Coronary artery (tissue), 2 donors: Measurements from ENCODE around the gene SPEM1.

Source experiments
- DNase-seq: peaks from one replicate; pipeline ENCODE4 v3.0.0-alpha.2; 2017; ENCODE audit warnings: low spot score
- H3K27ac ChIP-seq, 2 donors: fragments of 200-600 bp; sonication (generic); one replicate each; pipeline ENCODE4 v1.5.1; 2016 to 2019
- H3K4me3 ChIP-seq: fragments of 200-600 bp; sonication (generic); 2 replicates; pipeline ENCODE4 v1.5.1; 2016; ENCODE audit warnings: mild to moderate bottlenecking, moderate library complexity
- CTCF ChIP-seq: fragments of 200-600 bp; sonication (generic); IDR thresholded peaks from one replicate; pipeline ENCODE4 v1.5.1; 2019; ENCODE audit warnings: antibody characterized with exemption

The SPEM1 gene

GRCh38 chr17:7403043-7403726, 16.9 kb upstream of the SPEM1 start:
- TF ChIP-seq CTCF: no peak
- H3K27ac ChIP-seq: peak overlapping the region; percentile 73 to 98
- DNase-seq: no peak
- peak overlapping the region; percentile 90 for H3K4me3 ChIP-seq

DNA sequence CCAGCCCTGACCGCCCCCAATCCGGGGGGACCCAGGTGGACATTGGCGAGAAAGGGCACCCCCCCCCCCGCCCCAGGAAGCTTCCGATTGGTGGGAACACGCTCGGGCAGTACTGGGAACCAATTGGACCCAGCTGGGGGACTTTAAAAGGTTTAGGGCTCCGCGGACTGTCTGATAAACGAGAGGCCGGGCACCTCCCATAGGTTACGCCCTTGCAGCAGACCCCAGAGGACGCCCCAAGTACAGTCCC, 16.5 kb upstream of the SPEM1 start:
- no peak for DNase-seq
- peak overlapping the region; percentile 73 to 98 for H3K27ac ChIP-seq
- H3K4me3 ChIP-seq: peak overlapping the region; percentile 90
- TF ChIP-seq CTCF: no peak

GRCh38 chr17:7403977-7404736, 16.0 kb upstream of the SPEM1 start, which contains the start of gene TMEM256:
Gene TMEM256, minus strand, starts transcription at chr17:7404097. Its CDS starts 13 bp downstream, at chr17:7404084.
- TF ChIP-seq CTCF: no peak
- DNase-seq: peak; percentile 100
- H3K4me3 ChIP-seq: peak within 1 kb of the TSS; percentile 90
- H3K27ac ChIP-seq: peak within 1 kb of the TSS; percentile 74 to 98

GRCh38 chr17:7404737-7405349, 15.3 kb upstream of the SPEM1 start:
- DNase-seq: no peak
- H3K4me3 ChIP-seq: peak overlapping the region; percentile 90
- H3K27ac ChIP-seq: peak overlapping the region; percentile 74 to 98
- no peak for TF ChIP-seq CTCF

GRCh38 chr17:7405350-7406234, 14.5 kb upstream of the SPEM1 start:
- no peak for DNase-seq
- TF ChIP-seq CTCF: no peak

DNA sequence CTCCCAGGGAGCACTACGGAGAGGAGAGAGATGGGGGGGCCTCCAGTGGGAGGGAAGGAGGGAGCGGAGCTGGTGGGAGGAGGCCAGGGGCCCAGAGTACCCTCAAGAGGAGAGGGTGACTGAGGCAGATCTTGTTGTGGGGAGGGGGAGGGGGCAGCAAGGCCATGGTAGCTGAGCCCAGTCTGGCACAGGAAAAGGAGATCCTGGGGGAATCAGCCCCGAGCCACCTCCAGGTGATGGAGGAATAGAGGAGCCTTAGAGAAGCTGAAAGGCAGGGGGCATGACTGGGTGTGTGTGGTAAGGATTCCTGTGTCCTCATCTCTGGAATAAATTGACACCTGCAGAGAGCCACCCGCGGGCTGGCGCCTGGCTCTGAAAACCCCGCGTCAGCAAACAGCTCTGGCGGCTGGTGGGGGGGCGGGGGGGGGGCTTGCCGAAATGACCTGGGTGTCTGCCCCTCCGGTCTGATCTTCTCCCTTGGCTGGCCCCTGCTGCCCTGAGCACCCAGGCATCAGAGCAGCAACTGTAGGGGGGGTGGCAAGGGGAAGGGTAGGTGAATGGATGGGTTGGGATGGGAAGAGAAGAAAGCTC, 13.8 kb upstream of the SPEM1 start:
- peak overlapping the region in 1 of 2 donors; percentile 98 for H3K27ac ChIP-seq

More at GRCh38 chr17:7405350-7406234, 14.5 kb upstream of the SPEM1 start:
- Histone ChIP-seq H3K4me3 (peak overlapping the region; percentile 90), H3K27ac (peak overlapping the region; percentile 74 to 98)

More for the DNA sequence above, 13.8 kb upstream of the SPEM1 start:
- DNase-seq: no peak
- H3K4me3 ChIP-seq: no peak overlapping the region
- TF ChIP-seq CTCF: no peak
